NK-92 (cell line): ENCODE results near the gene KLHL9.

Experiments
- DNase-seq: peaks from one replicate; lab custom pipeline; 2025; ENCODE audit not compliant: unreplicated experiment; lab: John Stamatoyannopoulos, UW

The KLHL9 gene

DNA sequence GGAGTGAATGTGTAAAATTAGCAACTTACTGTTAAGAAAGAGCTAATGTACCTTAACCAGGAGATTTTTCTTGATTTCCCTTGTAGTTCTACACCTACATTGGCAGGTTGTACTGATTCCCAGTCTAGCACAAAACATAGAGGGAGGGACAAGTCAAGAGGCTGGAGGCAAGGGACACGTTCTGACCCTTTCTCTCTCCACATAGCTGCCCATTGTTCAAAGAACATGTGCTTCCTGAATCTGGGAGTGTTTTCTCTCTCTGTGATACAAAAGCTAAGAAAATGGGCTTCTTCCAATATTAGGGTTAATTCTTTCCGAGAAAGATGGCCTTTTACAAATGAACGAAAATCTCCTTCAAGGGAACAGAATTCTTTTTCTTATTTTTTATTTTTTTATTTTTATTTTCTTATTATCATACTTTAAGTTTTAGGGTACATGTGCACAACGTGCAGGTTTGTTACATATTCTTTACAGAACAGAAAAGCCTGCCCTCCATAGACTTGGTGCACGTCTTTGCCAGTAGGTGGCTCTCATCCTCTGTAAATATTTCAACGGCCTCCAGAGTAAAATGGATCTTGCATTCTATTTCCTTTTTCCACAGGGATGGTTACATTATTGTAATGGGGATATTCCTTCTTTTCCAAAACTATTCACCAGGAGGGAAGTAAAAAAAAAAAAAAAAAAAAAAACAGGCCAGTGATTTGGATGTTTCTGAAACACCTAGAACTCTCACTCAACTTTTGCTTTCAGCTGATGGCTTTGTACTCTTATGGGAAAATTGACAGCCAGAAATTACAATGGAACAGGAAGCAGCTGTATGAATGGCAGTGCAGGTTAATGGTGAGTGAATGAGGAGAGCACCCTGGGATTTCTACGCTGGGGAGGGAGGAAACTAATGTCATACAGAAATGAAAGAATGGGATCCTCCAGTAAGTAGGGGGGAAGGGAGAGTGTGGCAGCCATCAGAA is 17.0 kb downstream of the KLHL9 start:
- no peak for DNase-seq

DNA sequence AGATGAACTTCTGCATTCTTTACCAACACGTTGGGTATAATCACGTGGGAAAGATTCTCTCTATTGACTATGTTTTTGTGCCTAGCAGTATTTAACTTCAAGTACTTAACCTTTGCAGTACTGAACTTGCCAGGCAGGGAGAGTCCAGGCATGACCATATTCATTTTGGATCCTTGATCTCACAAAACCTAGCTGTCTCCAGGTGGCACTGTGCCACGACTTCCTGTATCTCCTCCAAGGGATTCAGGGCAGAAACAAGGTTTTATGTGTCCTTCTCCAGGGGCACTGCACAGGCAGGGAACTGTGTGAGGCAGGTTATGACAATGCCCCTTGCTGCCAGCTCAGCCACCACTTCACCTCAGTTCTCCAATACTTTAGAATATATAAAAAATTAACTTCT is 18.3 kb downstream of the KLHL9 start:
- no peak for DNase-seq

DNA sequence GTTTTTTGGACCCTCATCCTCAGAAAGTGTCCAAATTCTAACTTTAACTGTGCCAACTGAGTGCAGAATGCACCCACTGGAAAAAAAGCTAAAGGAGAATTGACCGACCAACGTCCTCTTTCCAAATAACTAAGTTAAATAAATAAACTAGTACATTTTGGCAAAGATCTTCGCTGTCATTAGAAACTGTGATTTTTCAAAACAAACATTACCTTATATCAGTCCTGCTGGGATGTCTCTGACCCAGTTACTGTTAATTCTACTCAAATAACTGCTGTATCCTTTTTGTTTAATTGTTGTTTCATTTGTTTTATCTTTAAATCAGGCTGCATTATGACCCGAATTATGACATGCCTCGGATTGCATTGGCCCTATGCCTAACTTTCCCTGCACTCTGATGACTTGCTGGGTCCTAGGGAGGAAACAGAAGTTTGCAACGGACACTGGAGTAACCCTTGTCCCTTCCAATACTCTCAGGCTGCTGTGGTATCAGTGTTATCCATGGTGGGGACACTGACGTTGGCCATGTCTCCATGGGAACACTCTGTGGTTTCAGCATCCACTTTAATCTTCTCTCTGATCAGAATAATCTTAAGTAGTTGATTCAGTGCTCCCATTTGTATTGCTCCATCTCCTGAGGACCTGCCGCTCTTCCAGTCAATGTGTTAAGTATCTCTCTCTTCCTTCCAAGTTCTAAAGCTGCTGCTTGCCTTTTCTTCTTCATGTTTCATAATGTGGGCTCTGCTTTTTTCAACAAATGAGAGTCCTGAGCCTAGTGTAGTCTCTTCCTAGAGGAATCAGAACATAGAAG is 19.0 kb downstream of the KLHL9 start:
- DNase-seq, result no peak

DNA sequence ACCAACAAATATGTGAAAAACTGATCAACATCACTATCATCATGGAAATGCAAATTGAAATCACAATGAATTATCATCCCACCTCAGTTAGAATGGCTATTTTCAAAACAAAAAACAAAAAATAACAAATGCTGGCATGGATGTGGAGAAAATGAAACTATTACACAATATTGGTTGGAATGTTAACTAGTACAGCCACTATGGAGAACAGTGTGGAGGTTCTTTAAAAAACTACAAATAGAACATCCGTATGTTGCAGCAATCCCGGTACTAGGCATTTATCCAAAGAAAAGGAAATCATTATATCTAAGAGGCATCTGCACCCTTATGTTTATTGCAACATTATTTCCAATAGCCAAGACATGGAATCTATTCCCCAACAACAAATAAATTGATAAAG is 21.1 kb downstream of the KLHL9 start:
- no peak for DNase-seq

DNA sequence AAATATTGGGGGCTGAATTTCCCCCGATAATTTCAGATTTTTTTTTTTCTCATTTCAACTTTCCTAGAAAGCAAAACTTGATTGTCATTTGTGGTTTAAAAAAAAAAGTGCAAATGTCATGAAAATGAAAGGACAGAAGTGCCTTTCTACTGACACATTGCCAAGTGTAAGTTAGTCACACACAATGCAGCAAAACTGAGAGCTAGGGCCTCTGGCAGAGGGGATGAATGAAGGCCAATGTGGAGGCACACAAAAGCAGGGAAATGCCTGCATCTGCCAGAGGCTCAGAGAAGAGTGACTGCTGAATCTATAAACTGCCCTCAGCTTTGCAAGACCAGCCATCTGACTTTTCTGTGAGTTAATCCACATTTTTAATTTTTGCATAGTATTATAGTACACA is 23.3 kb downstream of the KLHL9 start:
- DNase-seq, result no peak

DNA sequence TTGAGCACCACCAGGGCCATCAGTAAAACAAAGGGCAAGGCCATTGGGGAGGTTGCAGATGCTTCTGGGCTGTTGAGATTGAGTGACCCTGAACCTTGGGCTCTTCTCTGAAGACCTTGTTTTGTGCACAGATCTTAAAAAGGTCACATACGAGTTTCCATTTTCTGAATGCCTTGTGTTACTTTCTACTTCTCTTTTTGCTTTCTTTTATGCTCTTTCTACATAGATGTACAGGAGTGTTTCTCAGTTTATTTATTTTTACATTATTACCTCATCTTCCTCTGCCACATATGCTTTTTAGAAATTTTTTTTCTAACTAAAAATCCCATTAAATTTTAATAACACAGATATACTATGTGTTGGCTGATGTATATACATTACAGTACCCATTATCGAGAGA is 30.0 kb downstream of the KLHL9 start, which contains the start of gene IFNA5:
TSS of gene IFNA5 (minus strand) at position 101 of the 400 bp plus-strand sequence. CDS start at position 44, 57 bp downstream.
- no peak for DNase-seq

DNA sequence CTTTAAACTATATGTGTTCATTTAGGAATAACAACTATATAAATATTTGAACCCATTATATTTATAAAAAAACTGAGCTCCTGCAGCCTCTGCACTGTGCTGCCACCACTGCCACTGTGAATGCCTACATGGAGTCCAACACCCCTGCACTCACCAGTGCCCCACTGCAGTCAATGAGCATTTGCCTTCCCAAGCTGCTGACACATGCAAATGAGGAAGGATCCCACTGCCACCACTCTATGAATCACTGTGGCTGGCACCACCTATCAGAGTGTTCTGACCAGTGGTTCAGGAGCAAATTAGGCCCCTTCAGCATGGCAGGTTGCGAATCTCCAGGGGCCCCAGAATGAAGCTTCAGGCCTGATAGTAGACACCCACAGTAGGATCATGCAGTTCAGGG is 39.2 kb downstream of the KLHL9 start:
- no peak for DNase-seq

DNA sequence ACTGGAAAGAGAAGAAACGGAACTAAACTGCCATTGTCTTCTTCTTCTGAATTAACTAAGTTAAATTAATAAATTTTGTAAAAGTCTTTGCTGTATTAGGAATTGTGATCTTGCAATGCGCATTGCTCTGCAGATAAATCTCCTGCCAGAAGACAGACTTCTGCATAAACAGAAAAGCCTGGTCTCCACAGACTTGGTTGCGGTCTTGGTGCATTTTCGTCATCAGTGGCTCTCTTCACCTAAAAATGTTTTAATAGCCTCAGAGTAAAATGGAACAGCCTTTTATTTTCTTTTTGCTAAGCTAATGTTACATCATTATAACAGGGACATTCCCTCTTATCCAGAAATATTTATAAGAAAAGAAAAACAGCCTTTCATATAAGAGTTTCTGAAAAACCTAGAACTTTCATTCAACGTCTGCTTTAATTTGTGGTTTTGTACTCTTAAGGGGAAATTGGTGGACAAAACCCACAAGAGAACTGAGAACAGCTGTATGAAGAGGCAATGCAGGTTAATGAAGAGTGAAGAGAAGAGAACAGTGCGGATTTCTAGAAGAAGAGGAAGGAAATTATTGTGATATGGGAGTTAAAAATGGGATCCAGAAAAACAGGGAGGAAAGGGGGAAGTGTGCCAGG is 40.2 kb downstream of the KLHL9 start:
- no peak for DNase-seq

DNA sequence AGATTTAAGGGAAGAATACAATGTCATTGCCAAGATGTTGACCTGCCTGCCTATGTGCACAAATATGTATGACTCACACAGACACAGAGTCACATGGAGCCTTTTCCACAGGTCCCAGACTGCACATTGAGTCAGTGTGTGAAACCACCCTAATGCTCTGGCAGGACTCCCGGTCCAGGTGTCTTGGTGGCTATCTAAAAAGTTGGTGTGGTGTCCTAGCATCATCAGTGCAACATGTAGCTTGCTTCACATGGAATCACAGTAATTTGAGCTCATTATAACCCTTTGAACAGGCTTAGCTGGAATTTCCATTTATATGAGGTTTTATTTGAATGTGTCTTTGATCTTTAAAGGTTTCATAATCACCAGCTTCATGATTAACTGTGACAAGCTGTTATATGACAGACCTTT is 40.8 kb downstream of the KLHL9 start:
- DNase-seq, result no peak

DNA sequence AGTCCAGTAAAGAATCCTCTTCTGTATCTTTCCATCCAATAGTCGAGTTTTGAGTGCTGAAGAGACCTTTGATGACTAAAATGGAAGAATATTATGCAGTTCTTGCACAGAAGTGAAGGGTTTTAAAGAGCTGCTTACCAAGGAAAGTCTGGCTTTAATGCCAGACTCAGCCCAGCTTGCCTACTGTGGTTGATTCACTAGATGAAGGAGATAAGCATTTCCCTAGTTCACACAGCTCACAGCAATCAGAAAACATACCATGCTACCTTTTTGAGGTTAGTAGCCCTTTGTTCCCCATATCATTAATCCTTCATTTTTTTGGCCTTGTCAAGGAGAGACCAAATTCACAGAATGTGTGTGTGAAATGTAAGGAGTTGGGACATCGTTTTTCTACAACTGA is 45.4 kb downstream of the KLHL9 start:
- DNase-seq, result no peak

DNA sequence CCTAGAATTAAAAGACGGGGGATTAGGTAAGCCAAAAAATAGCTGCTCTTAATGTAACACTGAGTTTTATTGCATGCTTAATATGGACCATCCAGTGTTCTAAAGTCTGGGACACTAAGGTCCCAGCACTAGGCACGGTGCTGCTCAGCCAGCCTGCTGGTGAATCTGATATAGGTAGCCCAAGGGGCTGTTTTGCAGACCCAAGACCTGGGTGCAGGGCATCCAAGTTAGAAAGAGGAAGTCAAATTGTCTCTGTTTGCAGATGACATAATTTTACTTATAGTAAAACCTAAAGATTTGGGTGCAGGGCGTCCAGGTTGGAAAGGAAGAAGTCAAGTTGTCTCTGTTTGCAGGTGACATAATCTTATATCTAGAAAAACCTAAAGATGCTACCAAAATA is 47.9 kb downstream of the KLHL9 start:
- DNase-seq, result no peak

DNA sequence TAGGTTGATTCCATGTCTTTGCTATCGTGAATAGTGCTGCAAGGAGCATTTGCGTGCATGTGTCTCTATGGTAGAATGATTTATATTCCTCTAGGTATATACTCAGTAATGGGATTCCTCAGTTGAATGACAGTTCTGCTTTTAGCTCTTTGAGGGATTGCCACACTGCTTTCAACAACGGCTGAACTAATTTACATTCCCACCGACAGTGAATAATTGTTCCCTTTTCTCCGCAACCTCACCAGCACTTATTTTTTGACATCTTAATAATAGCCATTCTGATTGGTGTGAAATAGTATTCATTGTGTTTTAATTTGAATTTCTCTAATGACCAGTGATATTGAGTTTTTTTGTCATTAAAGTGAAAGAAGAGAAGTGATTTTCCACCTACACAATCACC is 48.5 kb downstream of the KLHL9 start:
- DNase-seq, result no peak

DNA sequence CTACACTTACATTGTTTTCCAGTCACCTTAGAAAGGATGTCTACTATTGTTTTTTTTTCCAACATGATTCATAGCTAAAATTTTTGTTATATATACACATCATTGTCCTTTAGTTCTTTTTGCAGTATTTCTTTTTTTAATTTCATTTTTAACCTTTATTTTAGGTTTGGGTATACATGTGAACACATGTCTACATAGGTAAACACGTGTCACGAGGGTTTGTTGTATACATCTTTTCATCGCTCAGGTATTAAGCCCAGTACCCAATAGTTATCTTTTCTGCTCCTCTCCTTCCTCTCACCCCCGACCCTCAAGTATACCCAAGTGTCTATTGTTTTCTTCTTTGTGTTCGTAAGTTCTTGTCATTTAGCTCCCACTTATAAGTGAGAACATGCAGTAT is 49.1 kb downstream of the KLHL9 start:
- no peak for DNase-seq

DNA sequence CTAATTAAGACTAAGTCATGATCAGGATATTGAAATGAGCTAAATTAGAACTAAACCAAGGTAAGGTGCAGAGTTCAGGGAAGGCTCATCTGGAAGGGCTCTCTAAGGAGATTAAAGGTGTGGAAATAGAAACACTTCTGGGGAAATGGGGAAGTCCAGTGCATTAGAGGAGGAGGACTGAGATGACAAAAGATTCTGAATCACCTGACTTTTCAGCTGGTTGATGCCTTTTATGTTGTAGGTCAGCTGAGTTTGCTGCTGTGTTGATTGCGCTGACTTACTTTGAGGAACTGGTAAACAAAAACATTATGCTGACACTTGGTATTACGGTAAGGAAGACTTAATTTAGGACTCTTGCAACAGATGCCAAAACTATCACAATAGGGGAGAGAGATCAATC is 53.9 kb downstream of the KLHL9 start:
- DNase-seq, result no peak
